Stomach (tissue), 9 donors: ENCODE measurements around the gene MMP25. TPM values are rescaled to one million over a fixed set of nuclear protein-coding genes. Genes with fewer than 3 reads are reported as not detected.

Source experiments
- DNase-seq, 2 donors: peaks; one replicate each; pipeline versions ENCODE4 v3.0.0 to v3.0.0-alpha.2; 2013 to 2019
- H3K27ac ChIP-seq, 5 donors: fragments of 200-600 bp in 4 of 5; sonication (generic) in 4 of 5; one replicate each; pipeline ENCODE4 v1.5.1; 2013 to 2019; ENCODE audit warnings: mild to moderate bottlenecking in 1 of 5, moderate library complexity in 1 of 5
- H3K27me3 ChIP-seq, 3 donors: fragments of 200-600 bp; sonication (generic); one replicate each; pipeline ENCODE4 v1.5.1; 2017 to 2019; ENCODE audit warnings: mixed run types in 1 of 3
- H3K36me3 ChIP-seq, 4 donors: fragments of 200-600 bp; sonication (generic); 1 replicate in 3 of 4; 2 replicates in 1 of 4; pipeline ENCODE4 v1.5.1; 2016 to 2019
- H3K4me1 ChIP-seq, 4 donors: fragments of 200-600 bp; sonication (generic); one replicate each; pipeline ENCODE4 v1.5.1; 2016 to 2019
- H3K4me3 ChIP-seq, 4 donors: fragments of 200-600 bp; sonication (generic) in 3 of 4; one replicate each; pipeline ENCODE4 v1.5.1; 2016 to 2019; ENCODE audit warnings: mild to moderate bottlenecking in 1 of 4
- H3K9me3 ChIP-seq, 4 donors: fragments of 200-600 bp; sonication (generic); one replicate each; pipeline ENCODE4 v1.5.1; 2016 to 2019
- EP300 ChIP-seq: sonication (generic); formaldehyde crosslinking; IDR thresholded peaks from one replicate; pipeline ENCODE4 v1.6.1; 2017; ENCODE audit warnings: antibody characterized with exemption
- POLR2A ChIP-seq, 4 donors: fragments of 450-650 bp; IDR thresholded peaks; one replicate each; pipeline ENCODE4 v1.6.1; 2016; ENCODE audit warnings: antibody characterized with exemption in 4 of 4, control low read depth in 2 of 4, mild to moderate bottlenecking in 1 of 4, moderate library complexity in 1 of 4
- POLR2AphosphoS5 ChIP-seq, 3 donors: sonication (generic); formaldehyde crosslinking; IDR thresholded peaks; one replicate each; pipeline ENCODE4 v1.6.1; 2016; ENCODE audit warnings: antibody characterized with exemption in 3 of 3
- WGBS, 5 donors: extraction: QIAGEN DNeasy Blood & Tissue Kit in 3 of 5; methylation state at CpG; one replicate each; pipeline versions ENCODE4 v1.1.5 to v1.1.7; 2013 to 2018; 5-methylcytosine and 5-hydroxymethylcytosine counted together
- intact Hi-C: fragments of 100-400 bp; cut with DNase I; formaldehyde crosslinking; loops from one replicate; pipeline ENCODE4 v1.15.1; 2023; ENCODE audit warnings: low total_unique reads
- polyA plus RNA-seq, 3 donors: library from polyadenylated mRNA; stranded (reverse); fragments of 200-250 nt; gene quantifications; one replicate each; pipeline ENCODE4 v1.2.3, GENCODE V29; 2013
- total RNA-seq, 5 donors: library from RNA; depleted of rRNA; stranded (reverse); fragments of >200 nt; gene quantifications; one replicate each; pipeline versions ENCODE4 v1.1.0 to v1.2.3, GENCODE V29; 2014 to 2016
- TF ChIP-seq, protein P1 (sequence below), 7 experiments: fragments of 450-650 bp in 4 of 7; fragments of 200-600 bp in 3 of 7; sonication (generic) in 3 of 7; IDR thresholded peaks; one replicate each; pipeline ENCODE4 v1.5.1; 2016 to 2019; ENCODE audit warnings: antibody characterized with exemption in 7 of 7, control low read depth in 2 of 7, mild to moderate bottlenecking in 1 of 7
- donor health status: healthy with polysubstance abuse.
- donor health status: Bipolar disorder and iron deficiency.
- donor health status: healthy.

The MMP25 gene
- total and polyA plus RNA-seq, 8 donors: 0.48 to 2.9 (median 1.1) TPM; not detected in 3

GRCh38 chr16:3094289-3095027 is 48.1 kb downstream of the MMP25 start:
- 84 to 89% (median 85%) methylated on average over 22 of the region's 22 CpGs for WGBS, 5 donors
- TF ChIP-seq EP300 (no peak), POLR2A (IDR thresholded peaks at IDR 0.05) (no peak), POLR2AphosphoS5 (IDR thresholded peaks at IDR 0.05) (no peak)
- TF ChIP-seq, protein P1, sequence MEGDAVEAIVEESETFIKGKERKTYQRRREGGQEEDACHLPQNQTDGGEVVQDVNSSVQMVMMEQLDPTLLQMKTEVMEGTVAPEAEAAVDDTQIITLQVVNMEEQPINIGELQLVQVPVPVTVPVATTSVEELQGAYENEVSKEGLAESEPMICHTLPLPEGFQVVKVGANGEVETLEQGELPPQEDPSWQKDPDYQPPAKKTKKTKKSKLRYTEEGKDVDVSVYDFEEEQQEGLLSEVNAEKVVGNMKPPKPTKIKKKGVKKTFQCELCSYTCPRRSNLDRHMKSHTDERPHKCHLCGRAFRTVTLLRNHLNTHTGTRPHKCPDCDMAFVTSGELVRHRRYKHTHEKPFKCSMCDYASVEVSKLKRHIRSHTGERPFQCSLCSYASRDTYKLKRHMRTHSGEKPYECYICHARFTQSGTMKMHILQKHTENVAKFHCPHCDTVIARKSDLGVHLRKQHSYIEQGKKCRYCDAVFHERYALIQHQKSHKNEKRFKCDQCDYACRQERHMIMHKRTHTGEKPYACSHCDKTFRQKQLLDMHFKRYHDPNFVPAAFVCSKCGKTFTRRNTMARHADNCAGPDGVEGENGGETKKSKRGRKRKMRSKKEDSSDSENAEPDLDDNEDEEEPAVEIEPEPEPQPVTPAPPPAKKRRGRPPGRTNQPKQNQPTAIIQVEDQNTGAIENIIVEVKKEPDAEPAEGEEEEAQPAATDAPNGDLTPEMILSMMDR (IDR thresholded peaks at IDR 0.05): peak in 3 of 7 experiments; percentile 12 to 49 (median 39)
- no peaks in the 10 kb centered on the region for H3K9me3 ChIP-seq
- H3K4me1 ChIP-seq: peaks cover under 1 to 8% (median 4%) of the 10 kb centered on the region in 4 donors
- no peak overlapping the region for H3K4me3 ChIP-seq
- H3K36me3 ChIP-seq: no peaks in the 10 kb centered on the region
- peaks cover 0 to 37% (median 8%) of the 10 kb centered on the region in 3 donors for H3K27me3 ChIP-seq
- no peak overlapping the region for H3K27ac ChIP-seq
- intact Hi-C loops: no loop called here
- DNase-seq: peak; percentile 56 to 59

- Histone ChIP-seq H3K27me3 (peaks cover 0 to 50% (median 8%) of the 10 kb centered on the region in 3 donors), H3K4me3 (no peak overlapping the region), H3K27ac (no peak overlapping the region), H3K36me3 (no peaks in the 10 kb centered on the region), H3K4me1 (peaks cover 13 to 21% (median 17%) of the 10 kb centered on the region in 4 donors), H3K9me3 (no peaks in the 10 kb centered on the region)
- TF ChIP-seq POLR2AphosphoS5 (IDR thresholded peaks at IDR 0.05): no peak
- TF ChIP-seq POLR2A (IDR thresholded peaks at IDR 0.05): no peak
- TF ChIP-seq, protein P1 (IDR thresholded peaks at IDR 0.05): peak in 1 of 7 experiments; percentile 8
- no peak for TF ChIP-seq EP300
- intact Hi-C loops: no loop called here
- 18 to 38% (median 24%) methylated on average over 4 of the region's 4 CpGs for WGBS, 5 donors
- no peak for DNase-seq
These were observed 49.5 kb downstream of the MMP25 start for GRCh38 chr16:3095869-3096268.

- Histone ChIP-seq H3K27me3 (peaks cover 0 to 54% (median 8%) of the 10 kb centered on the region in 3 donors), H3K36me3 (no peaks in the 10 kb centered on the region), H3K4me3 (no peak overlapping the region), H3K9me3 (no peaks in the 10 kb centered on the region), H3K27ac (no peak overlapping the region), H3K4me1 (peaks cover 16 to 26% (median 21%) of the 10 kb centered on the region in 4 donors)
- TF ChIP-seq, protein P1 (IDR thresholded peaks at IDR 0.05): no peak
- TF ChIP-seq EP300: no peak
- TF ChIP-seq POLR2A (IDR thresholded peaks at IDR 0.05): no peak
- no peak for TF ChIP-seq POLR2AphosphoS5 (IDR thresholded peaks at IDR 0.05)
- 68 to 84% (median 81%) methylated on average over 4 to 6 of the region's 6 CpGs for WGBS, 5 donors
- no peak for DNase-seq
- intact Hi-C loops: no loop called here
These were observed 50.0 kb downstream of the MMP25 start for GRCh38 chr16:3096362-3096761.

- no peak for TF ChIP-seq POLR2AphosphoS5 (IDR thresholded peaks at IDR 0.05)
- TF ChIP-seq EP300: no peak
- TF ChIP-seq POLR2A (IDR thresholded peaks at IDR 0.05): no peak
- TF ChIP-seq, protein P1 (IDR thresholded peaks at IDR 0.05): no peak
- Histone ChIP-seq H3K4me3 (no peak overlapping the region), H3K27me3 (peaks cover 0 to 53% (median 8%) of the 10 kb centered on the region in 3 donors), H3K36me3 (no peaks in the 10 kb centered on the region), H3K4me1 (peaks cover 16 to 29% (median 22%) of the 10 kb centered on the region in 4 donors), H3K27ac (no peak overlapping the region), H3K9me3 (no peaks in the 10 kb centered on the region)
- 48 to 57% (median 51%) methylated on average over 8 of the region's 8 CpGs for WGBS, 5 donors
- DNase-seq: no peak
- intact Hi-C loops: no loop called here
These were observed 50.9 kb downstream of the MMP25 start for GRCh38 chr16:3097266-3097665.
